Kidney epithelial cell (primary cell): ENCODE data around the gene CLIC4. TPM values are rescaled to one million over a fixed set of nuclear protein-coding genes. Genes with fewer than 3 reads are reported as not detected.
"Not testable (repeated sequence)": the region's sequence is repeated elsewhere in the genome, so short reads cannot be mapped to it uniquely, and the experiment has no call there.

Experiments used
- DNase-seq: peaks from one replicate; pipeline ENCODE4 v3.0.0-alpha.2; 2010; ENCODE audit warnings: low read depth
- H3K27me3 ChIP-seq: 2 replicates; pipeline ENCODE4 v1.6.0; 2011; ENCODE audit warnings: low read length; ENCODE audit not compliant: control insufficient read depth, insufficient read depth
- H3K36me3 ChIP-seq: 2 replicates; pipeline ENCODE4 v1.5.1; 2011; ENCODE audit warnings: low read length; ENCODE audit not compliant: control insufficient read depth, insufficient read depth
- H3K4me3 ChIP-seq: 2 replicates; pipeline ENCODE4 v1.5.1; 2011; ENCODE audit warnings: low read depth, mild to moderate bottlenecking, control low read depth, low read length
- CTCF ChIP-seq: IDR thresholded peaks from 2 replicates; pipeline ENCODE4 v1.5.1; 2011; ENCODE audit warnings: mild to moderate bottlenecking, moderate library complexity, low read length, control low read depth, inconsistent platforms; ENCODE audit not compliant: insufficient read depth, poor library complexity, severe bottlenecking
- total RNA-seq: library from RNA; depleted of rRNA; stranded (reverse); fragments of >200 nt; gene quantifications from 2 replicates; pipeline ENCODE4 v1.2.3, GENCODE V29; 2015

Gene CLIC4
- total RNA-seq, 1 donor from 2014 or later = 224 TPM

- no peaks in the 10 kb centered on the region for H3K36me3 ChIP-seq
- no peak for TF ChIP-seq CTCF
- H3K27me3 ChIP-seq = no peaks in the 10 kb centered on the region
- no peak for DNase-seq
- no peak overlapping the region for H3K4me3 ChIP-seq
Observed at GRCh38 chr1:24702511-24703293, 42.5 kb upstream of the CLIC4 start.

DNA sequence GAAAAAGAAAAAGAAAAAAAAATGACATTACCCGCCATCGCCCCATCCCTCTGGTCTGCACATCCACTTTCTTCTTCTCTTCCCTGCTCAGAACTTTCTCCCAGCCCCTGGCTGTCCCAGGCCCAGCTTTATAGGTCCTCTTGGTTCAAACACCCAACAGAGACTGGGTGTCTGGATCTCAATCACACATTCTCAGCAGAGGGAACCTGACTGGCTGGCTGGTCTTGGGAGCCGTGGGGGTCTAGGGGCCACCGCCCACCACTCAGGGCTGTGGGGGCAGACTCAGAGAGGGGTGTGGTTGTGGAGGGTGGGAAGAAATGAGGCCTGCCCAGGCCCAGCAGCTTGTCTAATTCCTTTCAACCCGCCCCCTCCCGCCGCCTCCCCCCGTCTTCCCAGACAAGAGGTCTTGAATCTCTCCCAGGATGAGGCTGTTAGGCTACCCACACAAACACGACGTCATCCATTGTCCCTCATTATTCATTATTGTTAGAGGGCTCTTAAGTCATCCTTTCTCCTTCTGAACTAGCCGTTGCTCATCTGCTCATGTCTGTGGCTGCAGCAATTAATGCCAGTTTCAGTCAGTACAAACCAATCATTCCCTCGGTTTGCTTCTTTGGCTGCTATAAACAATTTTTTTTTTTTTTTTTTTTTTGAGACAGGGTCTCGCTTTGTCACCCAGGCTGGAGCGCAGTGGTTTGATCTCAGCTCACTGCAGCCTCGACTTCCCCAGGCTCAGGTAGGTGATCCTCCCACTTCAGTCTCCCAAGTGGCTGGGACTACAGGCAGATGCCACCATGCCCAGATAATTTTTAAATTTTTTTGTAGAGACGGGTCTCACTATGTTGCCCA, 40.6 kb upstream of the CLIC4 start:
- H3K27me3 ChIP-seq = no peaks in the 10 kb centered on the region
- H3K4me3 ChIP-seq = no peak overlapping the region
- TF ChIP-seq CTCF = no peak
- H3K36me3 ChIP-seq = no peaks in the 10 kb centered on the region
- peak; percentile 86 for DNase-seq

GRCh38 chr1:24705260-24706073, 39.8 kb upstream of the CLIC4 start:
- Histone ChIP-seq H3K4me3 (no peak overlapping the region), H3K27me3 (no peaks in the 10 kb centered on the region), H3K36me3 (no peaks in the 10 kb centered on the region)
- no peak for DNase-seq
- no peak for TF ChIP-seq CTCF

DNA sequence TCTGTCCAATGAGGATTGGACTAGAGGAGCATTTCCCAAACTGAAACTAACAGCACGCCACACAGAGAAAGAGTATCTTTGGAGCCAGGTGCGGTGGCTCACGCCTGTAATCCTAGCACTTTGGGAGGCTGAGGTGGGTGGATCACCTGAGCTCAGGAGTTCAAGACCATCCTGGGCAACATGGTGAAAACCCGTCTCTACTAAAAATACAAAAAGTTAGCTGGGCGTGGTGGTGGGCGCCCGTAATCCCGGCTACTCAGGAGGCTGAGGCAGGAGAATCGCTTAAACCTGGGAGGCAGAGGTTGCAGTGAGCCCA, 39.2 kb upstream of the CLIC4 start:
- not testable (repeated sequence) for H3K4me3 ChIP-seq, H3K36me3 ChIP-seq, H3K27me3 ChIP-seq, DNase-seq

DNA sequence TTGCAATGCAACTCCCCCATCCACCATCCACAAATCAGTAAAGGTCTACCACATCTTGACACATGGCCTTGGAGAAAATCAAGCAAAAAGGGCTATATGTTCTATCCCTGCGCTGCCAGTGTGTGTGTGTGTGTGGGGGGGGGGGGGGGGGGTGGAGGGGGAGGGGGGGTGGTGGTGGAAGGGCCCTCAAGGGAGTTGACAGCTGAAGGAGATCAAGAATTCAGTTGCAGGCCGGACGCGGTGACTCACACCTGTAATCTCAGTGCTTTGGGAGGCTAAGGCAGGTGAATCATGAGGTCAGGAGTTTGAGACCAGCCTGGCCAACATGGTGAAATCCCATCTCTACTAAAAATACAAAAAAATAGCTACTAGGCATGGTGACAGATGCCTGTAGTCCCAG, 37.6 kb upstream of the CLIC4 start:
- DNase-seq = no peak
- no peak overlapping the region for H3K4me3 ChIP-seq
- no peak for TF ChIP-seq CTCF

DNA sequence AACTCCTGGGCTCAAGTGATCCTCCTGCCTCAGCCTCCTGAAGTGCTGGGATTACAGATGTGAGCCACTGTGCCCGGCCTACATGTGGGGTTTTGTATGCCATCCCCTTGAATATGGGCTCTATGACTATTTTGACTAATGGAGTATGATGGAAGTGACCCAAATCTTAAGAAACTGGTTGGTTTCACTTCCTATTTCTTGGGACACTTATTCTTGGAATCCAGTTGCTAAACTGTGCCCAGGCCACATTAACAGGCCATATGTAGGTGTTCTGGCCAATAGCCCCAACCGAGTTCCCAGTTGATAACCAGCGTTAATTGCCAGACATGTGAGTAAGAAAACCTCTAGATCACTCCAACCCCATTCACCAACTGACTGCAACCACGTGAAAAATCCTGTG, 36.3 kb upstream of the CLIC4 start:
- no peak for DNase-seq
- no peak for TF ChIP-seq CTCF
- Histone ChIP-seq H3K36me3 (no peaks in the 10 kb centered on the region), H3K4me3 (no peak overlapping the region), H3K27me3 (no peaks in the 10 kb centered on the region)

More for the DNA sequence above, 37.6 kb upstream of the CLIC4 start:
- Histone ChIP-seq H3K27me3 (no peaks in the 10 kb centered on the region), H3K36me3 (no peaks in the 10 kb centered on the region)
